ENCODE measurements around the gene TRAPPC5.

Gene TRAPPC5

DNA sequence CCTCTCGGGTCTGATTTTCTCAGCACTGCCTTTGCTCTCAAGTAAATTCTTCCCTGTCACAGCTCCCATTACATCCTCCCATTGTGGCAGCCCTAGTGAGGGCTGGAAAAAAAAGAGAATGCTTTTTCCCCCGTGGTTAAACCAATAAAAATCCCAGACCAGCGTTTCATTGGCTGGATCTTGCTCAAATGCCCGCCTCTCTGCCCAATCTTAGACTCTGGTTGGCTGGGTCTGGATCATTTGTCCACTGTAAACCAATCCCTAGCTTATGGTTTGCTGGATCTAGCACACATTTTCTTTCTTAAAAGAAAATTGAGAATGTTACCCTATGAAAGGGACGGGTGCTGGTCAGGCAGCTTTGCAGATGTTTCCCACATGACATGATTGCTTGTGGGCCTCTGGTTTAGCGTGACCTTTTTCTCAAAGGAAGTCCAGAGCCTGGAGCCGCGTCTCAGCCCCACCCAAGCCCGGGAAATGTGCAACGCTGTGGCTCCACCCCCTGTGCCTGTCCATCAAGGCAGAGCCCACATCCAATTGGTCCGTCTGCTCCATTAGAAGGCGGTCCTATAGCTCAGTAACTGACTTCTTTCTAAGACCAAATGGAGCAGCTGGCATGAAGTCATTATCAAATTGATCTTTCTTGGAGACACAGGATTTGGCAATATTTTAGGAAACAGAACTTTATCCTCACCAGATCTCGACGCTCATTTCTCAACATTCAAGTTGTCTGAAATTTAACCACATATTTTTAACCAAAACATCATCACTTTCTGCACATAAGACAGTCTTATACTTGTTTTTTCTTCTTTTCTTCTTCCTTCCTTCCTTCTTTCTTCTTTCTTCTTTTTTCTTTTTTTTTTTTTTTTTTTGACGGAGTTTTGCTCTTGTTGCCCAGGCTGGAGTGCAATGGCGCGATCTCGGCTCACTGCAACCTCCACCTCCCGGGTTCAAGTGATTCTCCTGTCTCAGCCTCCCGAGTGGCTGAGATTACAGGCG is 6.3 kb upstream of the TRAPPC5 start:
- TF ChIP-seq POLR2A (IDR thresholded peaks at IDR 0.05; ENCODE audit: extremely low read depth, insufficient read length) (no peak), MYC (IDR thresholded peaks at IDR 0.05; ENCODE audit: low read depth, low read length) (no peak; the same call in 1 of the 2 replicates)
- TF ChIP-seq, protein P1, sequence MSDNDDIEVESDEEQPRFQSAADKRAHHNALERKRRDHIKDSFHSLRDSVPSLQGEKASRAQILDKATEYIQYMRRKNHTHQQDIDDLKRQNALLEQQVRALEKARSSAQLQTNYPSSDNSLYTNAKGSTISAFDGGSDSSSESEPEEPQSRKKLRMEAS (IDR thresholded peaks at IDR 0.05; ENCODE audit: low read depth, low read length): peak; percentile 27; the same call in 1 of the 2 replicates
- TF ChIP-seq, protein P2, sequence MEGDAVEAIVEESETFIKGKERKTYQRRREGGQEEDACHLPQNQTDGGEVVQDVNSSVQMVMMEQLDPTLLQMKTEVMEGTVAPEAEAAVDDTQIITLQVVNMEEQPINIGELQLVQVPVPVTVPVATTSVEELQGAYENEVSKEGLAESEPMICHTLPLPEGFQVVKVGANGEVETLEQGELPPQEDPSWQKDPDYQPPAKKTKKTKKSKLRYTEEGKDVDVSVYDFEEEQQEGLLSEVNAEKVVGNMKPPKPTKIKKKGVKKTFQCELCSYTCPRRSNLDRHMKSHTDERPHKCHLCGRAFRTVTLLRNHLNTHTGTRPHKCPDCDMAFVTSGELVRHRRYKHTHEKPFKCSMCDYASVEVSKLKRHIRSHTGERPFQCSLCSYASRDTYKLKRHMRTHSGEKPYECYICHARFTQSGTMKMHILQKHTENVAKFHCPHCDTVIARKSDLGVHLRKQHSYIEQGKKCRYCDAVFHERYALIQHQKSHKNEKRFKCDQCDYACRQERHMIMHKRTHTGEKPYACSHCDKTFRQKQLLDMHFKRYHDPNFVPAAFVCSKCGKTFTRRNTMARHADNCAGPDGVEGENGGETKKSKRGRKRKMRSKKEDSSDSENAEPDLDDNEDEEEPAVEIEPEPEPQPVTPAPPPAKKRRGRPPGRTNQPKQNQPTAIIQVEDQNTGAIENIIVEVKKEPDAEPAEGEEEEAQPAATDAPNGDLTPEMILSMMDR (IDR thresholded peaks at IDR 0.05; ENCODE audit: low read depth, low read length): no peak
- DNase-seq (ENCODE audit: low read depth): peak; percentile 96
- H3K4me3 ChIP-seq (ENCODE audit: low read depth, low read length): no peak overlapping the region

DNA sequence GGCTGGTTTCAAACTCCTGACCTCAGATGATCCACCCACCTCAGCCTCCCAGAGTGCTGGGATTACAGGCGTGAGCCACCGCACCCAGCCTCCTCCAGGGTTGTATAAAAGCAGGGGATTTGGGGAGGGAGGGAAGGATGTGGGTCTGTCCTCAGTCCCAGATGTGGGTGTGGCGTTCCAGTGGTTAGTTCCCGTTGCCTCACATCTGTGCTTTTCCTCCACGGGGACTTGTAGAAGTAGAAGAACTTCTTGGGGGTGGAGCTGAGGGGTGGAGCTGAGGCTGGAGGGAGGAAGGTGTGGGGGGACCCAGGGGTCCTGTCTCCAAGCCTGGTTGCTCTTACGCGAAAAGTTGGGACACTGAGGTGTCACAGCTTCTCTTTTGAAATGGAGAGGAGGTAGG is 4.3 kb upstream of the TRAPPC5 start:
- peak; percentile 97 for DNase-seq (ENCODE audit: low read depth)
- peak overlapping the region; percentile 53 for H3K4me3 ChIP-seq (ENCODE audit: low read depth, low read length)
- TF ChIP-seq, protein P1 (IDR thresholded peaks at IDR 0.05; ENCODE audit: low read depth, low read length): no peak
- no peak for TF ChIP-seq POLR2A (IDR thresholded peaks at IDR 0.05; ENCODE audit: extremely low read depth, insufficient read length)

DNA sequence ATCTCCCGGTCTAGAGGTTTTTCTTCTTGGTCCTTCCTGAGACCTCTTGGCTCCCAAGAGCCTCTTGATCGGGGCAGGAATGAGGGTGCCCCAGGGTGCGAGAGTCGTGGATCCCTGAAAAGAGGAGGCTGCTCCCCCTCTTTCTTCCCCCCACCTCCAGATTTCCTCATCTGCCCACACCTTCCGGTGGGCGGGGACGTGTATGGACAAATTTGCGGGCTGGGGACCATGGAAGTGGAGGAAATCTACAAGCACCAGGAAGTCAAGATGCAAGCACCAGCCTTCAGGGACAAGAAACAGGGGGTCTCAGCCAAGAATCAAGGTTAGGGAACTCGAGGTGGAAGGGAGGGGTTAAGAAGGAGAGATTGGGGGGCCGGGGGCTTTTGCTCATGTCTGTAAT is 3.8 kb upstream of the TRAPPC5 start, which contains the start of gene MCEMP1:
Gene MCEMP1 (plus strand): TSS at position 237 of the 400 bp plus-strand sequence. CDS start 31 bp downstream, at position 268.
- DNase-seq (ENCODE audit: low read depth): peak; percentile 80
- peak within 1 kb of the TSS; percentile 53 for H3K4me3 ChIP-seq (ENCODE audit: low read depth, low read length)
- TF ChIP-seq, protein P2 (IDR thresholded peaks at IDR 0.05; ENCODE audit: low read depth, low read length): no peak
- TF ChIP-seq MYC (IDR thresholded peaks at IDR 0.05; ENCODE audit: low read depth, low read length): no peak

DNA sequence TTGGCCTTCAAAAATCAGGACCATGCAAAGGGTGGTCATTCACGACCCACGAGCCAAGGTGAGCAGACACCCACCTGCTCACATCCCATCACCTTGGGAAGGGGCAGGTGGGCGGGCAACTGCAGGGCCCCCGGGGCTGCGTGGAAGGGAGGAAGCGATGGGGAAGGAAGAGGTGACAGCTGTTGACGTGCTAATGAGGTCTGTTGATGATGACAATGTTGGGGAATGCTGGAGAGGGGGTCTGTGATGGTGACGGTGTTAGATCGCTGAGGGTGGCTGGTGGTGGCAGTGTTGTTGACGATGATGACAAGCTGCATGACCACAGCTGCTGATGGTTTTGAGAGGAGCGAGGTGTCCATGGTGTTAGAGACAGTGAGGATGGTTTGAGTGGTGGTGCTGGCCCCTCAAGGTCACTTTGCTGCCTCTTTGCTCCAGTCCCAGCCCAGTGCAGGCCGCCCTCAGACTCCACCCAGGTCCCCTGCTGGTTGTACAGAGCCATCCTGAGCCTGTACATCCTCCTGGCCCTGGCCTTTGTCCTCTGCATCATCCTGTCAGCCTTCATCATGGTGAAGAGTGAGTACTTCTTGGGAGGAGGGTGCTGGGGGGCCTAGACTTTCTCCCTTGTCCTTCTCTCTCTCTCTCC is 2.8 kb upstream of the TRAPPC5 start:
- DNase-seq (ENCODE audit: low read depth): peak; percentile 51
- TF ChIP-seq, protein P2 (IDR thresholded peaks at IDR 0.05; ENCODE audit: low read depth, low read length): no peak
- TF ChIP-seq POLR2A (IDR thresholded peaks at IDR 0.05; ENCODE audit: extremely low read depth, insufficient read length): no peak
- TF ChIP-seq MYC (IDR thresholded peaks at IDR 0.05; ENCODE audit: low read depth, low read length): no peak
- TF ChIP-seq, protein P1 (IDR thresholded peaks at IDR 0.05; ENCODE audit: low read depth, low read length): no peak
- H3K4me3 ChIP-seq (ENCODE audit: low read depth, low read length): no peak overlapping the region

DNA sequence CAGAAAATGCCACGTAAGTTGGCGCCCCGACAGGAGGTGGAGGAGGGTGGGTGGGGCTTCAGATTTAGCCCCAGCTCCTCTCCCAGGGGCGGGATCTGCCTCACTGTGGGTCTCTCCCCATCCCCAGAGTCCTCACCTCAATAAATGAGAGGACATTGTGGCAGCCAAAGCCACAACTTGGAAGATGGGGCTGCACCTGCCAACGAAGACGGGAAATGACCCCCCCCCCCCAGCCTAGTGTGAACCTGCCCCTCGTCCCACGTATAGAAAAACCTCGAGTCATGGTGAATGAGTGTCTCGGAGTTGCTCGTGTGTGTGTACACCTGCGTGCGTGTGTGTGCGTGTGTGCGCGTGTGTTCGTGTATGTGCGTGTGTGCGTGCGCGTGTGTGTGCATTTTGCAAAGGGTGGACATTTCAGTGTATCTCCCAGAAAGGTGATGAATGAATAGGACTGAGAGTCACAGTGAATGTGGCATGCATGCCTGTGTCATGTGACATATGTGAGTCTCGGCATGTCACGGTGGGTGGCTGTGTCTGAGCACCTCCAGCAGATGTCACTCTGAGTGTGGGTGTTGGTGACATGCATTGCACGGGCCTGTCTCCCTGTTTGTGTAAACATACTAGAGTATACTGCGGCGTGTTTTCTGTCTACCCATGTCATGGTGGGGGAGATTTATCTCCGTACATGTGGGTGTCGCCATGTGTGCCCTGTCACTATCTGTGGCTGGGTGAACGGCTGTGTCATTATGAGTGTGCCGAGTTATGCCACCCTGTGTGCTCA is 1.5 kb upstream of the TRAPPC5 start:
- TF ChIP-seq, protein P1 (IDR thresholded peaks at IDR 0.05; ENCODE audit: low read depth, low read length): peak; percentile 49
- TF ChIP-seq, protein P2 (IDR thresholded peaks at IDR 0.05; ENCODE audit: low read depth, low read length): peak; percentile 36
- TF ChIP-seq POLR2A (IDR thresholded peaks at IDR 0.05; ENCODE audit: extremely low read depth, insufficient read length): no peak
- TF ChIP-seq MYC (IDR thresholded peaks at IDR 0.05; ENCODE audit: low read depth, low read length): no peak
- H3K4me3 ChIP-seq (ENCODE audit: low read depth, low read length): no peak overlapping the region
- DNase-seq (ENCODE audit: low read depth): peak; percentile 53
